GM21825 (cell line): ENCODE measurements around the gene POC1A.
"Not testable (repeated sequence)": the region's sequence is repeated elsewhere in the genome, so short reads cannot be mapped to it uniquely, and the experiment has no call there.

Experiments used
- ATAC-seq: cut with Tn5 transposase; IDR thresholded peaks from one replicate; pipeline ENCODE4 v1.9.1; 2021; ENCODE audit warnings: mild to moderate bottlenecking, moderate library complexity; ENCODE audit not compliant: unreplicated experiment

Gene POC1A

DNA sequence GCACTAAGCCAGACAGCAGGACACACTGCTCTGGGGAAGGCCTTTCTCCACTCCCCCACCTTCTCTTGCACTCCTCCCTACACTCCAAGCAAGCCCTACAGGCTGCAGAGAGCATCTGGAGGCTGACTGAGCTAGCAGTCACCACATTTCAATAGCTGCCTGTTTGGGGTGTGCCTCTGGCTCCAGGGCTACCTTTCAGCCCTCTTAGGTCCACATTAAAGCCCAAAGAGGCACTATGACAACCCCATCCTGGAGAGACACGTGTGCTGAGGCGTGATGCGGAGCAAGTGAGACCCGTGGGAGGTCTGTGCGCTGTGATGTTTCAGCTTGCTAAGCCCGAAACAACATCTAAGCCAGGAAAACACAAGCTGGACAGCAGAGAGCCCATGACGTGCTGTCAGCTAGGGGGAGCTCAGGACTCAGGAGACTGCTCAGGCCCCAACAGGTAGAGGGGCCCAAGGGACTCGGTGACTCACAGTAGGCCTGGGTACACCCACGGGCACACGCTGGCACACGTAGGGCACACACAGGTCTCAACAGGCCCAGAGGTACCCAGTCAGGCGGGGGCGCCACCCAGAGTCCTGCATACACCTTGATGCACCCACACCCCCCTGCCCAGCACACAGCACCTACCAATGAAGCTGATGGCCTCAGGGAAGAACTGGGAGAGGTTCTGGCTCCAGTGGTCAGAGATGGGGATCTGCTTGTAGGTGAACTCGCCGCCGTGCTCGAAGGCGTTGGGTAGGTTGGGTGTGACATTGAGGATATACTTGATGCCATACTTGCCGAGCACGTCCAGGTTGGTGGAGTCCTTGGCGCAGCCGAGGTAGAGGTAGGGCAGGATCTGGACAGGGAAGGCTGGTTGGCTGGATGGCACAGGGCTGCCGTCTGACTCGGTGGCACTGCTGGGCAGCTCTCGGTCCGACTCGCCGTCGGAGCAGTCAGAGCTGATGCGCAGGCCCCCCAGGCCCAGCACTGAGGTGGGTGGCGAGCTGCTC, 100.6 kb downstream of the POC1A start:
- no peak for ATAC-seq

DNA sequence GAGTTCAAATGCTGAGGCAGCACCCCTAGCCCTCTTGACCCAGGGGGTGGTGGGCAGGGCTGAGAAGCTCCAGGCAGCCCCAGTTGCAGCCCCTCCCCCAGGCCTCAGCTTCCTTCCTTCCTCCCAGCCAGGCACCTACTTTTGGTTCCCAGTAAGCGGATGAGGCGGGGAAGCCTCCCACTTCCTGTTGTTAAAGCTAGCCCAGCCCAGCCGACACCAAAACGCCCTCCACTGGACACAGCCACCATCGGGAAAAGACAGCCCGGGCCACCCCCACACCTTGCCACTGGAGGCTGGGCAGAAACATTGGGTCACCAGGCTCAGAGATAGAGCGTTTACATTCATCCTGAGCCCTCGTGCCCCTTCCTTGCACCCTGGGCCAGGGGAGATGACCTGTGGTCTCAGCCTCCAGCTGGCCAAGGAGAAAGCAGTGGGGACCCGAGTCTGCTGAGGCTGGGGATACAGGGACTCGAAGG, 101.4 kb downstream of the POC1A start:
- ATAC-seq, result no peak

DNA sequence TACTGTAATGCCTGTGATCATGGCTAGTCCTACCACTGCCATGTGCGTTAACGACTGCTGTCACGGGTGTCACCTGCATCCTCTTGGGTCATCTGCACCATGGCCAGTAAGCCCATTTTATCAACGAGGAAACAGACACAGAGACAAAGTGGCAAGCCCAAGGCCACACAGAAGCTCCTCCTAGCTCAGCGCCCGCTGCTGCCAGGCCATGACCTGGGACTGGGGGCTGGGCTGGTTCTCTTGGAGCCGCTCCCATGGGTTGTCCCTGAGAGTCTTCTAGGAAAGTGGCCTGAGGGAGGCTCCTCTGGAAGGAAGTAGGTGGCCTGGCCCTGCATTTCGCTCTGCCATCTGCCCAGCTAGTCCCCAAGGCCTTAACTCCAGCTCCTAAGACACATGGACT, 102.8 kb downstream of the POC1A start:
- ATAC-seq, result no peak

DNA sequence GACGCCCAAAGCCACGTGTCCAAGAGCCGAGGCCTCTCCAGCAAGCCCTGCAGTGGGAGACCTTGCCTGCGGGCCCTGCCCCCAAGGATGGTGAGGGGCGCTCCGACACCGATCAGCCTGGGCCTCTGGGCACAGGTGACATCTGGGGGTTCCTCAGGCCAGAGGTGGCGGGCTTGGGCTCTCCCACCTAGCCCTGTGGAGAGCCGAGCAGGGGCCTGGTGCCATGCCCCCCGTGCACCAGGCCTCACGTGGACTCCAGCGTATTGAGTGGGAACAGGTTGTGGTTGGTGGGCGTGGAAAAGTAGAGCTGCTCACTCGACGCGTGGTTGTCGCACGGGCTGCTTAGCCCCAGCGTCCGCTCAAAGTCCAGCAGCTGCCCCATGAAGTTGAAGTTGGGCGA, 103.7 kb downstream of the POC1A start:
- no peak for ATAC-seq

- no peak for ATAC-seq
Observed at GRCh38 chr3:52049503-52049902, 104.7 kb downstream of the POC1A start.

DNA sequence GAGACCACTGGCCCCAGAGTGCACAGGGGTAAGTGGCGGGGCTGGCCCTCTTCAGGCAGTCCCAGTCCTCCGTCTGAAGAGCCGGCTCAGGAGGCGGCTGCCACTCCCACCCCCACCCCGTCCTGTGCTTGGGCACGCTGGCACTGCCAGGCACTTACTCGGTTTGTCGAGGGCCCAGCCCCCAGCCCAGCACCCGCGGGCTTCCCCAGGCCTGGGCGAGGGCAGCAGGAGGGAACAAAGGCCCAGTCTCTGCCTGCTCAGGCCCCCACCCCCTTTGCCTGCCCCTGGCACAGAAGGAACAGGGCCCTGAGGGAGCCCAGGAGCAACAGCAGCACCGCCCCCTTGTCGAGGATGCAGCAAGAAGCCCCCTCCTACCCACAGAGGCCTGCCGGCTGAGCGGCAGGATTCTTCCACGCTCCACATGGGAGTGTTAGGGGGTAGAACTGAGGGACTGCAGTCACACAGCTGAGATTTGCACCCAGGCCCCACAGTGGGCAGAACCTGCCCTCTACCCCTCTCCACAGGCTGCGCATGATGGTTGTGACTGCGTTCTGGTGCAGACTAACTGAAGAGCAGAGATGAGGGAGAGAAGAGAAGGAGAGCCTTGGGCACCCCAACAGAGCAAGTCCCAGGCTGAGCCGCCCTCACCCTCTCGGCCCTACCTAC, 106.8 kb downstream of the POC1A start:
- no peak for ATAC-seq

- no peak for ATAC-seq
Observed at GRCh38 chr3:52046902-52047239, 107.4 kb downstream of the POC1A start.

DNA sequence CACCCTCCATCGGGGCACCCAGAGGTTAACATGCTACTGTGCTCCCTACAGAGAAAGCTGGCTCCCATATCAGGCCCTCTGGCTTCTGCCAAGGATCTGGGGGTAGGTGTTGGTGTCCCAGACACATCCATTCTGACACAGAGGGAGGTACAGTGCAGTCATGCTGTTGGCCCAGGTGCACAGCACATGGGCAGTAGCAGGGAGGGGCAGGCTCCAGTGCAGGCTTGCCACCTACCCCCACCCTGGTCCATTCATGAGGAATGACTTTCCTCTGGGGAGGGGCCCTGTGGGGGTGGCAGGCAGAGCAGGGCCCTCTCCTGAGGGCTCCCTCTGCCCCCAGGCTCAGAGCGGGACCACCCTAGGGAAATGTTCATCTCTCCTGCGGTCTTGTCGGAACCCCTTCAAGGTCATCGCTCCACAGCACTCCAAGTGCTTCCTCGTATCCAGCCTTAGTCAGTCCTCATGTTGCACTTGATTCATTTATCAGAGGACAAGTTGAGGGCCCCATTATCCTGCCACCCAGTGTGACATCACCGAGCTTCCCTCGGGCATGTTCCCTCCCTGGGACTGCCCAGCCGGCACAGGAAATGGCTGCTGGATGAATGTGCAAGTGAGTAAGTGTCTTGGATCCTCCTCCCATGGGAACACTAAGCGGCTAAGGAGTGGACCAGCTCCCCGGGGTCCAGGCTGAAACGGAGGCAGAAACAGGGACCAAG, 107.9 kb downstream of the POC1A start:
- no peak for ATAC-seq

DNA sequence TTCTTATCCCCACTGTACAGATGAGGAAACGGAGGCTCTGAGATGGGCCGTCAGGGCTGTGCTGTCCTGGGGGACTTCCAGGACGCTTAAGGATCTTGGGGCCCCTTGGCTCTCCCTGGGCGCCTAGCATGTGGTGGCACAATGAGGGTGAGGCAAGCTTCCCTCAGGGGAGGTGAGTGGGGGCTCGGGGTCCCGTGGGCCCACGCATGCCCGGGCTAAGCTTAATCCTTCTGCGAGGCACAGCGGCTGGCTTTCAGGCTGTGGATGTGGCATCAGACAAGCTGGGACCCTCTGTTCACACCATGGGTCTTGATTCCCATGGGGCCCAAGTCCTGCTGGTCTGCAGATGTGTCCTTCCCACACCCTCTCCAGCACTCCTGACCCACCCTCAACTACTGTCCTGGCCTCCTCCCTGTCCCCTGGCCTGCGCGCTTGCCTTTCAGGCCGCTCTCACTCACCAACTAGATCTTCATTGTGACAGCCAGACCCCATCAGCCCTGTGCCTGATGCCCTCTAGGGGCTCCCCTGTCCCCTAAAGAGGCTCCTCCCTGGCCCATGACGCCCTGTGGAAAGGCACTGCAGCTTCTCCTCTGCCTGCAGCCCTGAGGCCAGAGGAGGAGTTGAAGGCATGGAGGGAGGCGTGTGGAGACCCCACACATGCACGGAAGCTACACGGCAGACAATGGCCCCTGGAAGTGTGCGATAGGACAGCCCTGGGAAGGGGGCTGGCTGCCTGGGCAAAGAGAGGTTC, 109.2 kb downstream of the POC1A start:
- no peak for ATAC-seq

DNA sequence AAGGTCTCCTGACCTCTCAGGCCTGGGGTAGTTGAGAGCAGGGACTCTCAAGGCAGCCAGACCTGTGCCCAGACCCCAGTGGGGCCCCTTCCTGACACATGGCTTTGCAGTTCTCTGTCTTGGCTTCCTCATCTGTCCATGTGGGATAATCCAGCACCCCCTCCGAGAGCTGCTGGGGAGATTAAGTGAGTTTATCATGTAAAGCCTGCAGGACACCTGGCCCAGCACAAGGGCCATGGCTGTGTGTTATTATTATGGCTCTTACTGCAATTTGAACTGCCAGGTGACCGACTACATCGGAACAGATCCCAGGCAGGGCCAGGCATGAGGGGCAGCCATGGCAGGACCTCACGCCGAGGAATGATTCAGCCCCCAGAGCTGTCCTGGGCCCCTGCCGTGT, 110.5 kb downstream of the POC1A start:
- ATAC-seq, result no peak

GRCh38 chr3:52043039-52043438, 111.2 kb downstream of the POC1A start:
- not testable (repeated sequence) for ATAC-seq

- ATAC-seq, result no peak
Observed at GRCh38 chr3:52041118-52041731, 113.0 kb downstream of the POC1A start.

- no peak for ATAC-seq
Observed at GRCh38 chr3:52040600-52040999, 113.6 kb downstream of the POC1A start.

DNA sequence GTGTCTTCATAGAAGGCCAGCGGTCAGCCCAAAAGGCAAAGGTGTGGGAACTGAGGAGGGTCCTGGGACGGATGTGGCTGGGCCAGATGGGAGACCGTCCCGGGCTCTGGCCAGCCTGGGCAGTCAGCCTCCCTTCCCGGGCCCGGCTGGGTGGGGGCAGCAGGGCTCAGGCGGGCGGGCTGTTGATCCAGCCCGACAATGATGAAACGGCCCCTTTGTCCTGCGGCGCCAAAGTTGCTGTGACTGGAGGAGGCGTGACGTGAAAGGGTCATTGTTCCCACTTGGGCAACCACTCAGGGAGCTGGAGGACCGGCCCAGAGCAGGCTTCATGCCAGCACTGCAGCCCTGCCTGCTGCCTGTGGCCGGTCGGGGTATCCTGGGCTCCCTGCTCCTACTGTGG, 114.4 kb downstream of the POC1A start:
- ATAC-seq, result no peak

GRCh38 chr3:52039426-52039825, 114.8 kb downstream of the POC1A start:
- no peak for ATAC-seq

GRCh38 chr3:52038227-52038626, 116.0 kb downstream of the POC1A start:
- no peak for ATAC-seq

- ATAC-seq, result no peak
Observed at GRCh38 chr3:52037291-52037690, 116.9 kb downstream of the POC1A start.

GRCh38 chr3:52036829-52037228, 117.4 kb downstream of the POC1A start:
- ATAC-seq, result no peak

DNA sequence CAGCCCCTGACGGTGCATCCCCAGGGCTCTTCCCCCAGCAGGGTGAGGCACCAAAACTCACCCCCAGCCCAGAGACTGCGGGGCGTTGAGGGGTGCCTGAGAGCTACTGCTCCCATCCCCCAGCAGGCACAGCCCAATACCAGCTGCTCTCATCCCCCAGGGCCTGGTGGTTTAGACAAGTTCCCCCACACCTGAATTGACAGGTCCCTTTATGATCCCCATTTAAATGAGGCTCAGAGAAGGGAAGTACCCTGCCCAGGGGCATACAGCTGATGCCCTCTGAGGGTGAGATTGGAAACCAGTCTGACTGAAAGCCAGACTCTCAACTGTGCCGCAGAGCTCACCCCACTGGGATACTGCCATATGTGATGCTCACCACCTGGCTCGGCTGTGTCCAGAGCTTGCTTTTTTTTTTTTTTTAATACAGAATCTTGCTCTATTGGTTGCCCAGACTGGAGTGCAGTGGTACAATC, 118.0 kb downstream of the POC1A start:
- peak; percentile 53 for ATAC-seq

DNA sequence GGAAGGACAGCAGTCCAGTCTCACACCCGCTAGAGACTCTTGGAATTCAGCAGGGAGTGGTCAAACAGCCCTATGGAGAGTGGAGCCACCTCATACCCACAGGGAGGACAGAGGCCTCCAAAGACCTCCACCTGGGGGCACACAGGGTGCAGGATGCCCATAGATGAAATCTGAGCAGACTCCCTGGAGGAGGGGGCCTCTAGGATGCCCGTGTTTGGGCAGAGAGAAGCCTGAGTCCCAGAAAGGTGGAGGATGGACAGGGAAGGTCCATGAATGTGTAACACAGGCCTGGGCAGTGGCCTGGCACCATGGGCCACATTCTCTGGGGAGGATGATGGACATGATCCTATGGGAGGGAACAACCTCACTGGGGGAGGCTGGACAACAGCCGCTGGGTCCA, 119.6 kb downstream of the POC1A start:
- ATAC-seq, result no peak
